WTC11 (cell line): ENCODE results near the gene AVL9. TPM values are rescaled to one million over a fixed set of nuclear protein-coding genes. Genes with fewer than 3 reads are reported as not detected.

Experiments
- ATAC-seq: fragments of 200-7000 bp; cut with Tn5 transposase; 2 replicates; pipeline ENCODE4 v1.10.0; 2021; ENCODE audit warnings: mild to moderate bottlenecking, moderate library complexity
- CTCF ChIA-PET: fragments of 300-600 bp; sonication (Branson Sonifier 250); formaldehyde crosslinking; loops from one replicate; lab custom pipeline; 2021; ENCODE audit warnings: antibody characterized with exemption; lab: Charles Lee
- POLR2A ChIA-PET: fragments of 350-600 bp; sonication (Branson Sonifier 250); formaldehyde crosslinking; loops from one replicate; lab custom pipeline; 2021; ENCODE audit warnings: antibody characterized with exemption; lab: Charles Lee
- DNase-seq: peaks from one replicate; pipeline ENCODE4 v3.0.0; 2021; ENCODE audit warnings: low spot score
- H3K27ac Mint-ChIP-seq: 2 replicates; pipeline ENCODE4 v1.8.0; 2021; ENCODE audit warnings: mixed read lengths
- H3K27me3 Mint-ChIP-seq: 2 replicates; pipeline ENCODE4 v1.8.0; 2021; ENCODE audit warnings: low read depth, mild to moderate bottlenecking, moderate library complexity, mixed read lengths
- H3K36me3 Mint-ChIP-seq: 2 replicates; pipeline ENCODE4 v1.8.0; 2021; ENCODE audit warnings: mixed read lengths
- H3K4me1 Mint-ChIP-seq: 2 replicates; pipeline ENCODE4 v1.8.0; 2022; ENCODE audit warnings: mixed read lengths
- H3K4me3 Mint-ChIP-seq: 2 replicates; pipeline ENCODE4 v1.8.0; 2021; ENCODE audit warnings: mild to moderate bottlenecking, moderate library complexity, mixed read lengths
- H3K9me3 Mint-ChIP-seq: 2 replicates; pipeline ENCODE4 v1.8.0; 2021; ENCODE audit warnings: mixed read lengths
- AR ChIP-seq: fragments of 250-450 bp; sonication (Bioruptor Pico); IDR thresholded peaks from 2 replicates; pipeline ENCODE4 v1.9.0; 2021; ENCODE audit warnings: mild to moderate bottlenecking
- CBFB ChIP-seq: sonication (generic); formaldehyde crosslinking; IDR thresholded peaks from 2 replicates; pipeline ENCODE4 v1.8.1; 2022; ENCODE audit warnings: mild to moderate bottlenecking, low read depth, missing genetic modification reagents
- CDX4 ChIP-seq: fragments of 250-450 bp; sonication (Bioruptor Pico); IDR thresholded peaks from 2 replicates; pipeline ENCODE4 v1.9.0; 2021; ENCODE audit warnings: moderate library complexity, mild to moderate bottlenecking, inconsistent platforms, borderline replicate concordance
- E2F4 ChIP-seq: sonication (generic); formaldehyde crosslinking; IDR thresholded peaks from 2 replicates; pipeline ENCODE4 v1.8.1; 2022; ENCODE audit warnings: low read depth, mild to moderate bottlenecking, moderate library complexity, missing genetic modification reagents, borderline replicate concordance
- E2F5 ChIP-seq: sonication (generic); formaldehyde crosslinking; IDR thresholded peaks from 2 replicates; pipeline ENCODE4 v1.8.1; 2022; ENCODE audit warnings: mild to moderate bottlenecking, moderate library complexity, missing genetic modification reagents
- ELF4 ChIP-seq: sonication (generic); formaldehyde crosslinking; IDR thresholded peaks from 2 replicates; pipeline ENCODE4 v1.8.1; 2022; ENCODE audit warnings: low read depth, mild to moderate bottlenecking, moderate library complexity, missing genetic modification reagents
- HMGA2 ChIP-seq: fragments of 250-450 bp; sonication (Bioruptor Pico); IDR thresholded peaks from 2 replicates; pipeline ENCODE4 v1.4.0; 2021; ENCODE audit warnings: mild to moderate bottlenecking, moderate library complexity
- NR3C1 ChIP-seq: sonication (generic); formaldehyde crosslinking; conservative IDR thresholded peaks from 2 replicates; pipeline ENCODE4 v1.8.1; 2023; ENCODE audit warnings: low read depth, mild to moderate bottlenecking, missing genetic modification reagents
- PREB ChIP-seq: sonication (generic); formaldehyde crosslinking; IDR thresholded peaks from 2 replicates; pipeline ENCODE4 v1.8.1; 2022; ENCODE audit warnings: mild to moderate bottlenecking, missing genetic modification reagents, moderate library complexity, borderline replicate concordance
- RORB ChIP-seq: fragments of 250-450 bp; sonication (Bioruptor Pico); IDR thresholded peaks from 2 replicates; pipeline ENCODE4 v1.9.0; 2021; ENCODE audit warnings: mild to moderate bottlenecking
- SMAD3 ChIP-seq: sonication (generic); formaldehyde crosslinking; IDR thresholded peaks from 2 replicates; pipeline ENCODE4 v1.8.0; 2022; ENCODE audit warnings: missing genetic modification reagents, mild to moderate bottlenecking, borderline replicate concordance
- SP1 ChIP-seq: sonication (generic); formaldehyde crosslinking; conservative IDR thresholded peaks from 2 replicates; pipeline ENCODE4 v1.8.1; 2022; ENCODE audit warnings: missing genetic modification reagents
- TEAD4 ChIP-seq: sonication (generic); formaldehyde crosslinking; IDR thresholded peaks from 2 replicates; pipeline ENCODE4 v1.8.0; 2022; ENCODE audit warnings: mild to moderate bottlenecking, missing genetic modification reagents
- ZBTB43 ChIP-seq: sonication (generic); formaldehyde crosslinking; IDR thresholded peaks from 2 replicates; pipeline ENCODE4 v1.8.1; 2023; ENCODE audit warnings: mild to moderate bottlenecking, missing genetic modification reagents
- ZNF512 ChIP-seq: sonication (generic); formaldehyde crosslinking; IDR thresholded peaks from 2 replicates; pipeline ENCODE4 v1.8.1; 2022; ENCODE audit warnings: missing genetic modification reagents, borderline replicate concordance
- ZSCAN18 ChIP-seq: fragments of 250-450 bp; sonication (Bioruptor Pico); IDR thresholded peaks from 2 replicates; pipeline ENCODE4 v2.1.2; 2022; ENCODE audit warnings: mild to moderate bottlenecking, moderate library complexity
- total RNA-seq: library from RNA; stranded (reverse); gene quantifications from 3 replicates; pipeline ENCODE4 v1.2.3, GENCODE V29; 2021

Gene AVL9
- total RNA-seq, 1 experiment from 2014 or later, result 55.6 TPM

GRCh38 chr7:32618470-32618869, 123.2 kb downstream of the AVL9 start:
- H3K27ac Mint-ChIP-seq, result no peak overlapping the region
- peaks cover 23% of the 10 kb centered on the region for H3K4me1 Mint-ChIP-seq
- ChIA-PET CTCF (interaction anchor here (0.6 to 1.0 kb wide), 2 partner anchors 9 to 228 kb away, joined by 3 read pairs; no protein-coding TSS in a partner anchor), POLR2A (no interaction called here)
- H3K9me3 Mint-ChIP-seq, result no peaks in the 10 kb centered on the region
- ATAC-seq (peak; percentile 38; the same call in 1 of the 2 replicates), DNase-seq (no peak)
- H3K27me3 Mint-ChIP-seq, result no peaks in the 10 kb centered on the region
- H3K4me3 Mint-ChIP-seq, result no peak overlapping the region
- H3K36me3 Mint-ChIP-seq, result no peaks in the 10 kb centered on the region; the same call in 1 of the 2 replicates
- TF ChIP-seq AR (CRISPR knock-in tag) (no peak), ZNF512 (no peak), E2F5 (CRISPR knock-in tag) (no peak), ELF4 (CRISPR knock-in tag) (no peak), HMGA2 (CRISPR knock-in tag) (no peak), CDX4 (CRISPR knock-in tag) (no peak), CBFB (no peak), TEAD4 (CRISPR knock-in tag) (no peak), SP1 (CRISPR knock-in tag) (no peak), ZBTB43 (CRISPR knock-in tag) (no peak), PREB (CRISPR knock-in tag) (no peak), ZSCAN18 (CRISPR knock-in tag) (no peak), E2F4 (CRISPR knock-in tag) (no peak), RORB (CRISPR knock-in tag) (no peak), SMAD3 (CRISPR knock-in tag) (no peak), NR3C1 (CRISPR knock-in tag) (no peak)
